ENCODE results near the gene ALDH3A2.
"Not testable (repeated sequence)": the region's sequence is repeated elsewhere in the genome, so short reads cannot be mapped to it uniquely, and the experiment has no call there.

Gene ALDH3A2

DNA sequence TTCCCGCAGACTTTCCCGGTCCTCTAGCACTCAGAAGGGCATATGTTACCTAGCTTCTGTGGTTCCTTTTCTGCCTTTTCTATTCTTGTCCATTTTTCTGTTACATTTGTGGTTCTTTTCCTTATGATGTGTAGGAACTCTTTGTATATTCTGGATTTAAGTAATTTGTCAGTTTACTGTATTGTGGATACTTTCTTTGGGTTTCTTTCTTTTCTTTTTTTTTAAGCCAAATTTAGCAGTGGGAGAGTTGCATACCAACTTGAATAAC lies 657 bp downstream of the ALDH3A2 start:
- in situ Hi-C loops (cut with MboI; ENCODE audit: low sequenced_read_pairs) = no loop called here

DNA sequence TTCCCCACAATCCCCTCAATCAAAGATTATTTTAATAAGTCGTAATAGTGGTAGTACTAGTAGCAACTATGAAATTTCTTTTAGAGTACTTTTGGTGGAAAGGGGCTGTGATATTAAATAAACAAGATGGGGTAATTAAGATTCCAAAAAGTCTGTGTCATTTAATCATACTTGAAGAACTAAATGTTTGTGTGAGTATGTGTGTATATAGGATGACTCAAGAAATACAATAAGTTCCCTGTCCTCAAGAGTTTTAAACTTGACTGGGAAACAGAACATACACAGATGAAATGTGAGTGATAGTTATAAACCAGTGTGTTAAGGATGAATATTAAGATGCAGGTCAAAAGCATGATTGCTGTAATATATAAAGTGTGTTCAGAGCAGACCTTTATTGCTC lies 2.3 kb downstream of the ALDH3A2 start:
- in situ Hi-C loops (cut with MboI; ENCODE audit: low sequenced_read_pairs) = no loop called here

DNA sequence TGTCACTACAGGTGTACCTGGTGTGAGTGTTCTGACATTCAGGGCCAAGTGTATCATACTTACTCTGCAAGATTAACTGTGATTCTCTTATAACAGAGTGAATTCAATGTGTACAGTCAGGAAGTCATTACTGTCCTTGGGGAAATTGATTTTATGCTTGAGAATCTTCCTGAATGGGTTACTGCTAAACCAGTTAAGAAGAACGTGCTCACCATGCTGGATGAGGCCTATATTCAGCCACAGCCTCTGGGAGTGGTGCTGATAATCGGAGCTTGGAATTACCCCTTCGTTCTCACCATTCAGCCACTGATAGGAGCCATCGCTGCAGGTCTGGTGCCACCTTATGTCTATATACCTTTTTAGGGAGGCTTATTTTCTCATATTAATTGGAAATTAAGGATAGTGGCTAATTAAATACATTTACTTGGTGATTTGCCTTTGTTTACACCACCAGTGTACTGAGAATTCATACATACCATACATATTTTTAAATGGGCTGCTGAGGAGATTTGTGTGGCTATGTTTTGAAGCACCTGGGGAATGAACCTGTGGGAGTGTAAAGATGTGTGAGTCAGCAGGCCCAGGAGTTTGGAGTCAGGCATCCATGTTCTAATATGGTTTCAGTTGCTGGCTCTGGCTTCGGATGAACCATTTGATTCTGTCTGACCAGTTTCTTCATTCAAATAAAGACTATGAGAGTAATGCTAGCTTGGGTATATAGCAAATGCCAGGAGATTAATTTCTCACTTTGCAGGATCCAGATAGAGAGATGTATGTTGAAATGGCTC lies 3.1 kb downstream of the ALDH3A2 start:
- in situ Hi-C loops (cut with MboI; ENCODE audit: low sequenced_read_pairs) = no loop called here

DNA sequence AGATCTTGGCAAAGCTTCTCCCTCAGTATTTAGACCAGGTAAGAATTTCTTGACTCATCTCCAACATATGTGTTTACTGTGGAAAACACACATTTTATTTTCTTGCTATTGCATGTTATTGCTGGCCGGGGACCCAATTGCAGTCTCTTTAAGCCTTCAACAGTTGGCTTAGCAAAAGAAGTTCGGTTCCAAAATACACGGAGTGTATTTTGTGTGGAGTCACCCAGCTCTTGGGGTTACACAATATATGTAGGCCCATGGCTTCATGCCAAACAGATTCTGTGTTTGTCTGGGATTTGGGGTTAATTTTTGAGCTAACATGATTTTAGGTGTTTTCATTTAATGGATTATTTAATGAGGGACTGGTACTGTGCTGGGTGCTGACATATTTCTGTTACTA lies 4.0 kb downstream of the ALDH3A2 start:
- in situ Hi-C loops (cut with MboI; ENCODE audit: low sequenced_read_pairs) = no loop called here

DNA sequence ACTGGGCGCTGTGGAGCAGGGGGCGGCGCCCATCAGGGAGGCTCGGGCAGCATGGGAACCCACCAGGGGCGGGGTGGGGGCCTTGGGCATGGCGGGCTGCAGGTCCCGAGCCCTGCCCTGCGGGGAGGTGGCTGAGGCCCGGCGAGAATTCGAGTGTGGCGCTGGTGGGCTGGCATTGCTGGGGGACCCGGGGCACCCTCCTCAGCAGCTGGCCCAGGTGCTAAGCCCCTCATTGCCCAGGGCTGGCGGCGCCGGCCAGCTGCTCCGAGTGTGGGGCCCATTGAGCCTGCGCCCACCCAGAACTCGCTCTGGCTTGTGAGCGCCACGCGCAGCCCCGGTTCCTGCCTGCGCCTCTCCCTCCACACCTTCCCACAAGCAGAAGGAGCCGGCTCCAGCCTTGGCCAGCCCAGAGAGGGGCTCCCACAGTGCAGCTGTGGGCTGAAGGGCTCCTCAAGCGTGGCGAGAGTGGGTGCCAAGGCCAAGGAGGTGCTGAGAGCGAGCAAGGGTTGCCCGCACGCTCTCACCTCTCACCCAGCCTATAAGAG lies 5.9 kb downstream of the ALDH3A2 start:
- in situ Hi-C loops (cut with MboI; ENCODE audit: low sequenced_read_pairs) = no loop called here

DNA sequence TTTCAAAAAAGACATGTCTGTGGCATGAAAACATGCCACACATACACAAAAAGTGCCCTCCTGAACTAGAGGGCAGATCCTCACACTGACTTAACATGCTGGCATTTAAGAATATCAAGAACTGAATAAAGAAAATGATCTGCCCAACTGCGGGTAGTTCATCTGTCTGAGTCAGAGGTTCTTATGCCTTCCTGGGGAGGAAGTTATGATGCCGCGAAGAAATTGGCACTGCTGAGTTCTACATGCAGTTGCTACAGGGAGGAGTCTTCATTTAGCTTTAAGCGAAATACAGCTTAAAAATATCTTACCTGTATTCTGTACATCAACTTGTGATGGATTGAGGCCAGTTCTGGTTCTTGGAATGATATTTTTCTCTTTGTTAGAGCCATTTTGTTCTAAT lies 6.3 kb downstream of the ALDH3A2 start:
- in situ Hi-C loops (cut with MboI; ENCODE audit: low sequenced_read_pairs) = no loop called here

DNA sequence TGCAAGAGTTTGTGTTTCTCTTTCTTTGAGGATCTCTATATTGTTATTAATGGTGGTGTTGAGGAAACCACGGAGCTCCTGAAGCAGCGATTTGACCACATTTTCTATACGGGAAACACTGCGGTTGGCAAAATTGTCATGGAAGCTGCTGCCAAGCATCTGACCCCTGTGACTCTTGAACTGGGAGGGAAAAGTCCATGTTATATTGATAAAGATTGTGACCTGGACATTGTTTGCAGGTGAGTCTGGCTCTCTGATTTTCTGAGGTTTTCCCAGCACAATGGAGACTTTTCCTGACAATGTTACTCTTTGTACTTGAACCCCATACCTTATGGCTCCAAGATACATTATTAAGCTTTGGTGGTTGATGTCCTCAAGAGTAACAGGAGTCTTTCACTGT lies 7.8 kb downstream of the ALDH3A2 start:
- in situ Hi-C loops (cut with MboI; ENCODE audit: low sequenced_read_pairs) = no loop called here

DNA sequence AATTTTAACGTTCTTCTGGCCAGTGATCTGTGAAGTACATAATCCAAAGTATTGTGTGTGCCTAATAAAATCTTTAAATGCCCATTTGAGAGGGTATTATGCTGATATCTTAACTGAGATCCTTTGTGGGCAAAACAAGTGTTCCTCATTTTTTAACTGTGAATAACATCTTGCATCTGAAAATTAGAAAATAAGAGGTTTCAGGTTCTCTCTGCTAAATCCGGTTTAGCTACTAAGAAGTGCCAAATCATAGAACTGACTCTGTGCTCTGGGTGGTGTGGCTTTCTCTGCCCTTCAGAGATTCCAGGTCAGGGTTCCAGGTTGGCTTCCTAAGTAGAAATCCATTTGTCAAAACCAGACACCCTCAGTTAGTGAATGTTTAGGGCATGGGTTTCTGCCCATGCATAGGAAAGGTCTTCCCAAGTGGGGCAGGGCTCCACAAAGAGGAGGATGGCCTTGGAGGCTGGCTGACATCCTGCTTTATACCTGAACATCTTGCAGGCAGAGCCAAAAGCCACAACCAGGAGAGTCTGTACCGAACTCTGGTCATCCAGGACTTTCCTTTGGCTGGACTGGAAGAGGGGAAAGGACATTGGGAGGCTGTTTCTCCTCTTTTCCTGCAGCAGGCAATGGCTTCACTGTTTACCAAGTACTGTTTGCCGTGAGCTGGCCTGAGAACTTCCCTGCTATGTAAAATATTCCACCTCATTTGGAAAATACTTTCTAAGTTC lies 8.5 kb downstream of the ALDH3A2 start:
- in situ Hi-C loops (cut with MboI; ENCODE audit: low sequenced_read_pairs) = no loop called here

DNA sequence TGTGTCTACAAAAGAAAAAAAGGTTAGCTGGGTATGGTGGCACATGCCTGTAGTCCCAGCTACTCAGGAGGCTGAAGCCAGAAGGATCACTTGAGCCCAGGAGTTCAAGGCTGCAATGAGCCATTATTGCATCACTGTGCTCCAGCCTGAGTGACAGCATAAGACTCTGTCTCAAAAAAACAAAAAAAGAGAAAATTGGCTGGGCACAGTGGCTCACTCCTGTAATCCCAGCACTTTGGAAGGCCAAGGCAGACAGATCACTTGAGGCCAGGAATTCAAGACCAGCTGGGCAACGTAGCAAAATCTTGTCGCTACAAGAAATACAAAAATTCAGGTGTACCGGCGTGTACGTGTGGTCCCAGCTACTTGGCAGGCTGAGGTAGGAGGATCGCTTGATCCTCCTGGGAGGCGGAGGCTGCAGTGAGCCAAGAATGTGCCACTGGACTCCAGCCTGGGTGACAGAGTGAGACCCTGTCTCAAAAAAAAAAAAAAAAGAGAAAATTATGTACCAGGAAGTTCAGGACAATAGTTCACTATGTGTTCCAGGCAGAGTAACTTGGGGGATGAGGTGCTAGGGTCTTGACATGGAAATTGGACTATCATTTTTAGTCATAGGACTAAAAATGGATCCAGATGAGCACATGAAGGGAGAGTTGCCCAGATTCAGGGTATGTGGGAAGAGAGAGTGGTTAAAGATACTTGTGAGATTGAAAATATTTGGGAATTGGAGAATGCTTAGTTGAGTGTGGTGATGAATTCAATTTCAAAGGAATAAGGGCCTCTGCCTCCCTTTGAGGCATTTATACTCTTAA lies 11.0 kb downstream of the ALDH3A2 start:
- in situ Hi-C loops (cut with MboI; ENCODE audit: low sequenced_read_pairs) = no loop called here

DNA sequence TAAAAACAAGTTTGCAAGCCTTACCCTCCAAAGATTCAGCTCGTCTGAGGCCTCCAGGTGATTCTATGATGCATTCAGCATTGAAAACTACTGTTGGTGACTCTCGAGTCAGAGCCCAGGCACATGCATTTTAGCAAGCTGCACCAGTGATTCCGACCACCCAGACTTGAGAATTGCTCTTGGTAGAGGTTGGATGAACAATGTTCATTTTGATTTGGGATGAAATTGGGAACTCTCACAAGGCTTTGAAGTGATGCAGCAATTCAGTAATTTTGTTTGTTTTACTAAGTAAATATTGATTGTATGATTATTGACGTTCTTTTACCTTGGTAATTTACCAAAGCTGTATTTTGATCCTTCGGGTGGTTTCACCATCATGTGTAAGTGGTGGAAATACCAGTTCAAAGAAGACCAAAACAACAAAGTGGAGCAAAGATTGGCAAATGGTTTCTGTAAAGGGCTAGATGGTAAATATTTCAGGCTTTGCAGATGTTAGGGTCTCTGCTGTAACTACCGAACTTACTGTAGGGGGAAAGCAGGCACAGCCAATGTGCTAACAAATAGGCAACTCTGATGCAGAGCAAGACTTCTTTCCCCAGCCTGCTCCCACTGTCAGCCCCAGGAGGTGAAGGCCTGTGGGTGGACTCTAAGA lies 11.8 kb downstream of the ALDH3A2 start:
- in situ Hi-C loops (cut with MboI; ENCODE audit: low sequenced_read_pairs) = no loop called here

DNA sequence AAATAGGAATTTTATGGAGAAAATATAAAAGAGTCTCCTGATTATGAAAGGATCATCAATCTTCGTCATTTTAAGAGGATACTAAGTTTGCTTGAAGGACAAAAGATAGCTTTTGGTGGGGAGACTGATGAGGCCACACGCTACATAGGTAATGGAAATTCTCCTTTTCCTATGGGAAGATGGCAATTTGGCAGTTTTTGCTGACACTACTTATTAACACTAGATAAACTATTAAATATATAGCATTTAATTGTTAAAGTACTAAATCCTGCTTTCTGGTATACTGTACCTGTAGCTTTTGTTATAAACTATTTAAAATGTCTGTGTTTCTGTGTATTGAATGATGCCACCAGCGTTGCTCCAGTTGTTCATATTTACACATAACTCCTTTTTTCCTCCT lies 12.6 kb downstream of the ALDH3A2 start:
- in situ Hi-C loops (cut with MboI; ENCODE audit: low sequenced_read_pairs) = no loop called here

DNA sequence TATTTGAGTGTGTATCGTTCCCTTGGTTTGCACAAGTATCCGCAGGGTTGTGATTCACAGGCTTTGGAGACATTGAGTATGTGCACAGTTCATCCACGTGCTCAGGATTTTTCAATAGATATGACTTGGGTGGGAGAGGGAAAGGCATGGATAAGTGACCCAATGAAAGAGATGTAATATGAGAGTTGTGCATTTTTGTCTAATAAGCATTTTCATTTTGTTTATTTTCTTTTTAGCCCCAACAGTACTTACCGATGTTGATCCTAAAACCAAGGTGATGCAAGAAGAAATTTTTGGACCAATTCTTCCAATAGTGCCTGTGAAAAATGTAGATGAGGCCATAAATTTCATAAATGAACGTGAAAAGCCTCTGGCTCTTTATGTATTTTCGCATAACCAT lies 14.5 kb downstream of the ALDH3A2 start:
- in situ Hi-C loops (cut with MboI; ENCODE audit: low sequenced_read_pairs) = no loop called here

DNA sequence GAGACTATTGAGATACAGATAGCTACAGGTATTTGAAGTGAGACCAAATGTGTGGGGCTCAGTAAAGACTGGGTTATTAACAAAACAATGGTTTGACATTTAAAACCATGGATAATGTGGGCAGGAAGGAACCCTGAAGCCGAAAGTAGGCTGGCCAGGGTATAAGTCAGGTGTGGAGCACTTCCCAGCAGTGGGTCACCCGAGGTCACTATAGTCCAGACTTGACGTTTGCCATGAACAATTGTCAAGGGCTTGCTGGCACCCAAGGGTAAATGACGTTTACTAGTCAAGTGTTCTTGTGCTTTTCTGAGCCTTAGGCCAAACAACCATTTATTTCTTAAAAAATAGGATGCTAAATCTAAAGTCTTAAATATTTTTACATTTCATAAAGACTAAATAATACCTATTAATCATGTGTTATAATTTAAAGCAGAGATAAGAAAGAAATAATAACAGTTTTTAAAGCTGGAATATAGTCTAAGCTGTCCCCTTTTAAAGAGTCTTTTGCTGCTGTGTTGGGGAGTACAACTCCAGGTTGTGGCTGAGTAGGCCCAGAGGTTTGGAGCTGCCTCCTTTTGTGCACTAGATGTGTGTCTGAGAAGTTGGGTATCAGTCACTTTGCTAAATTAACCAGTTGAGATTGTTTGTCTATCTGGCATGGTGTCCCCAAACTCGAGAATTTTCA lies 15.7 kb downstream of the ALDH3A2 start:
- in situ Hi-C loops (cut with MboI; ENCODE audit: low sequenced_read_pairs) = no loop called here

DNA sequence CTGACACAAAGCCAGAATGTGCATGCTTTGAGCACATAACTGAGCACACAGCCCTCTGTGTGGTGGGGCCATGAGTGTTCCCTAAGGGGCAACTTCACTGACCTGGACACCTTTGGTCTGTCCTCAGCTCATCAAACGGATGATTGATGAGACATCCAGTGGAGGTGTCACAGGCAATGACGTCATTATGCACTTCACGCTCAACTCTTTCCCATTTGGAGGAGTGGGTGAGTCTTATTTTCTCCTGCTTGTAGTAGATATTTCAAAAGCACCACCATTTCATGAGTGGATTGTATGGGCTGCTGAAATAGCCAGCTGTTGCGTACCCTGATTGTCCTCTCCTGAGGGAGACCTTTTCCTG lies 16.2 kb downstream of the ALDH3A2 start:
- in situ Hi-C loops (cut with MboI; ENCODE audit: low sequenced_read_pairs) = no loop called here

DNA sequence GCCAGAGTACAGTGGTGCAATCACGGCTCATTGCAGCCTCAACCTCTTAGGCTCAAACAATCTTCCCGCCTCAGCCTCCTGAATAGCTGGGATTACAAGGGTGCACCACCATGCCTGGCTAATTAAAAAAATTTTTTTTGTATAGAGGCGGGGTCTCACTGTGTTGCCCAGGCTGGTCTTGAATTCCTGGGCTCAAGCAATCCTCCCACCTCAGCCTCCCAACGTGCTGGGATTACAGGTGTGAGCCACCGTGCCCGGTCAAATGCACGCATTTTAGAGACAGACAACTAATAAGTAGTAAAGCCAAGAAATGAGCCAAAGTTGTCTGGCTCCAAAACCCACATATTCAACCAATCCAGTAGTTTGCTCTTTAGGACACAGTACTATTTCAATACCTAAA lies 21.1 kb downstream of the ALDH3A2 start:
- in situ Hi-C loops (cut with MboI; ENCODE audit: low sequenced_read_pairs) = not testable (repeated sequence)

DNA sequence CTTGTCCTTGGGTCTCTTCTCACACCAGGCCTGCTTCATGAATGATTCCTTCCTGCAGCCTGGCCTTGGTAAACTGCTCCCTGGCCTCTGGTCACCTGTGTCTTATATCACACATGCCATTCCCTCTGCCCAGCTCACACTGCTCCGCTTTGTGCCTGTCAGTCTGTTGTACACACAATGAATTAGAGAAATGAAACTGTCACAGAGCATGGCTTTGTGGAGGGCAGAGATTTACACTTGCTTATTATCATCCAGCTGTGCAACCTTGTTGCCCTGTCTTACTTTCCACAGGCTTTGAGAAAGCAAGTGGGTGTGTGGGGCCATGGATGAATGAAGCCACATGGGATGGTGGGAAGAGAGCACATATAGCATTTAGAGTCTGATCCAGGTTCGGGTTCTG lies 22.4 kb downstream of the ALDH3A2 start:
- in situ Hi-C loops (cut with MboI; ENCODE audit: low sequenced_read_pairs) = no loop called here

DNA sequence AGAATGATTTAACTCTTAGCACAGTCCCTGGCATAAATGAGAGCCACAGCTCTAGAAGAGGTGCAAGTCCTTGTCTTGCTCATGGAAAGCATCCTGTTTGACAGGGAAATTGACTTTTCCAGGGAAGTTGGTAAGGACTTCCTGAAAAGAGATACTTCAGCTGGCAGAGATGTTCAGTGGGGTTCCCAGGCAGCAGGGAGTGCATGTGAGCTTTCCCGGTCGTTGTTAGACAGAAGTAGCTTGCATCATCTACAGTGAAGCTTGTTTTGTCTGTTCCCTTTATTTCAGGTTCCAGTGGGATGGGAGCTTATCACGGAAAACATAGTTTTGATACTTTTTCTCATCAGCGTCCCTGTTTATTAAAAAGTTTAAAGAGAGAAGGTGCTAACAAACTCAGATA lies 22.9 kb downstream of the ALDH3A2 start:
- in situ Hi-C loops (cut with MboI; ENCODE audit: low sequenced_read_pairs) = no loop called here

DNA sequence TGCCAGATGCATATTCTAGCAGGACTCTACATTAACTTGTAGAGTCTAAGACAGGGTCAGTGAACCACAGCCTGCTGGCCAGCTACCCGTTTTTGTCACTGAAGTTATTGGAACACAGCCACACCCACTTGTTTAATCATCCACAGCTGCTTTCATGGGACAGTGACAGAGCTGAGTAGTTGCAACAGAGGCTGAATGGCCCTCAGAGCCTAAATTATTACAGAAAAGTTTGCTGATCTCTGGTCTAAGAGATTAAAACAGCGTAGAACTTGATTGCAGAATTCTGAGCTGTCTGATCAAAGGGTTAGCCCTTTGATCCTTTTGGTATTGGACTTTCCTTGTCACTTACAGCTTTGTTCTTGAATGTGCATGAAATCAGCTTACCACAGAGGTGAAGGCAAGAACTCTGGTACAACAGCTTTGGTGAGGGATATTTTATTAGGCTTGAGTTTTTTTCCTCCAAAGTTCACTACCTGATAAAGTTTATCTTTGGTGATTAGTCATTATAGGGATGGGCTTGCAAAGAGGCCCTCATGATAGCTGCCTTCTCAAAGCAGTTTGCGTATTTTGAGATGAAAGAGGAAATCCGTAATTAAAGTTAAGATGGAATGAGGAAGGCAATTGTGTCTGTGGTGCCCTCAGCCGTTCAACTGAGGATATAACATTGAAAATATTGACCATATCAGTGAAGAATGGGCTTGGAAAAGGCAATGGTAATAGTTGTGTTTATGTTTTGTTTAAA lies 23.6 kb downstream of the ALDH3A2 start:
- in situ Hi-C loops (cut with MboI; ENCODE audit: low sequenced_read_pairs) = no loop called here

DNA sequence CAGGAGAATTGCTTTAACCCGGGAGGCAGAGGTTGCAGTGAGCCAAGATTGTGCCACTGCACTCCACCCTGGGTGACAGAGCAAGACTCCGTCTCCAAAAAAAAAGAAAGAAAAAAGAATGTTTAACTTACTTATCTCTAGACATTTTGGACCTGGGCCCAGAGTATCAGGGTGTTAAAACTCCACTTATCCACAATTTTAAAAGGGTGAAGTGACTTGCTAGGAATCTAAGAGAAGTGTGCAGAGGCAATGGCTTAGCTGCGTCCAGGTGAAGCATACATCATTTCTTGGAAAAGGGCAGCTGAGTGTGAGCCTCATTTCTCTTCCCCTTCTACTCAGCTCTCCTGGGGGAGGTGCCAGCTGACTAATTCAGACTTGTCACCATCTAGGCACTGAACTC lies 25.1 kb downstream of the ALDH3A2 start:
- in situ Hi-C loops (cut with MboI; ENCODE audit: low sequenced_read_pairs) = no loop called here

DNA sequence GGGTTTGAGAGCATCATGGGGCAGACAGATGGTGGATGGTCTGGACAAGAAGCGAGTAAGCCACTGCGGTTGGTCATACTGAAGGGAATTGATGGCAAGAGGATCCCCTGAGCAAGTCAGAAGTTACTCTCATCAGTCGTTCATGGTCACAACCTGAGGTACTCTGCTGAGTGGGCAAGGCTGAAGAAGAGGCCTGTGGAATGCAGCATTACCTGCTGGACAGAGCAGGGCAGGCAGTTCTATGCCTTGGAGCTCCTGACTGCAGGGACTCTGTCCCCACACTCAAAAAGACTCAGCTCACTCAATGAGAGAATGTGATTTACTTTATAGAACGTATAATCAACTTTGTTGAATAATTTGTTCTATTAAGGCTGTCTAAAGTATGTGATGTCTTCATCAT lies 28.3 kb downstream of the ALDH3A2 start:
- in situ Hi-C loops (cut with MboI; ENCODE audit: low sequenced_read_pairs) = no loop called here
